Smooth muscle cell (in vitro differentiated cells): ENCODE data around the gene CH25H. TPM values are rescaled to one million over a fixed set of nuclear protein-coding genes. Genes with fewer than 3 reads are reported as not detected.
"Not testable (repeated sequence)": the region's sequence is repeated elsewhere in the genome, so short reads cannot be mapped to it uniquely, and the experiment has no call there.

Source experiments
- DNase-seq: peaks from one replicate; lab custom pipeline; 2025; ENCODE audit not compliant: unreplicated experiment; lab: John Stamatoyannopoulos, UW
- H2AFZ ChIP-seq: fragments of 200-600 bp; sonication (generic); 2 replicates; pipeline ENCODE4 v1.6.0; 2016; ENCODE audit warnings: antibody characterized with exemption, low read depth, mild to moderate bottlenecking
- H3F3A ChIP-seq: fragments of 200-600 bp; sonication (generic); 2 replicates; pipeline ENCODE4 v1.6.0; 2017; ENCODE audit warnings: antibody characterized with exemption, low read depth
- H3K27ac ChIP-seq: fragments of 200-600 bp; sonication (generic); 2 replicates; pipeline ENCODE4 v1.5.1; 2016; ENCODE audit warnings: low read depth, mild to moderate bottlenecking
- H3K27me3 ChIP-seq: fragments of 200-600 bp; sonication (generic); 2 replicates; pipeline ENCODE4 v1.6.1; 2016; ENCODE audit warnings: low read depth, mild to moderate bottlenecking
- H3K36me3 ChIP-seq: fragments of 200-600 bp; sonication (generic); 2 replicates; pipeline ENCODE4 v1.5.1; 2016; ENCODE audit warnings: low read depth
- H3K4me1 ChIP-seq: fragments of 200-600 bp; sonication (generic); 2 replicates; pipeline ENCODE4 v1.5.1; 2016; ENCODE audit warnings: low read depth
- H3K4me2 ChIP-seq: fragments of 200-600 bp; sonication (generic); 2 replicates; pipeline ENCODE4 v1.6.0; 2016; ENCODE audit warnings: mild to moderate bottlenecking
- H3K4me3 ChIP-seq: fragments of 200-600 bp; sonication (generic); 2 replicates; pipeline ENCODE4 v1.5.1; 2016; ENCODE audit warnings: mild to moderate bottlenecking
- H3K79me2 ChIP-seq: fragments of 200-600 bp; sonication (generic); 2 replicates; pipeline ENCODE4 v1.6.0; 2016; ENCODE audit warnings: low read depth, mild to moderate bottlenecking
- H3K9ac ChIP-seq: fragments of 200-600 bp; sonication (generic); 2 replicates; pipeline ENCODE4 v1.6.0; 2016; ENCODE audit warnings: low read depth
- H3K9me3 ChIP-seq: fragments of 200-600 bp; sonication (generic); replicated peaks from 2 replicates; pipeline ENCODE4 v1.5.1; 2016; ENCODE audit warnings: low read depth
- H4K20me1 ChIP-seq: fragments of 200-600 bp; sonication (generic); 2 replicates; pipeline ENCODE4 v1.6.0; 2016; ENCODE audit warnings: low read depth
- CTCF ChIP-seq: fragments of 200-600 bp; sonication (generic); IDR thresholded peaks from 2 replicates; pipeline ENCODE4 v1.5.1; 2017; ENCODE audit warnings: borderline replicate concordance, mild to moderate bottlenecking, antibody characterized with exemption; ENCODE audit not compliant: insufficient read depth, poor library complexity, severe bottlenecking
- WGBS: methylation state at CpG from one replicate; pipeline ENCODE4 v1.1.7; 2016; ENCODE audit warnings: low lambda C conversion rate; 5-methylcytosine and 5-hydroxymethylcytosine counted together
- polyA plus RNA-seq: library from polyadenylated mRNA; unstranded; fragments of >200 nt; fragmentation: Nextera tagmentation; extraction: Ambion mirVana; gene quantifications from 2 replicates; pipeline ENCODE4 v1.2.1, GENCODE V29; 2016
- total RNA-seq: library from RNA; depleted of rRNA; stranded (reverse); fragments of >200 nt; gene quantifications from 2 replicates; pipeline ENCODE4 v1.2.3, GENCODE V29; 2014

CH25H gene
- total and polyA plus RNA-seq, 2 experiments from 2014 or later: not detected

DNA sequence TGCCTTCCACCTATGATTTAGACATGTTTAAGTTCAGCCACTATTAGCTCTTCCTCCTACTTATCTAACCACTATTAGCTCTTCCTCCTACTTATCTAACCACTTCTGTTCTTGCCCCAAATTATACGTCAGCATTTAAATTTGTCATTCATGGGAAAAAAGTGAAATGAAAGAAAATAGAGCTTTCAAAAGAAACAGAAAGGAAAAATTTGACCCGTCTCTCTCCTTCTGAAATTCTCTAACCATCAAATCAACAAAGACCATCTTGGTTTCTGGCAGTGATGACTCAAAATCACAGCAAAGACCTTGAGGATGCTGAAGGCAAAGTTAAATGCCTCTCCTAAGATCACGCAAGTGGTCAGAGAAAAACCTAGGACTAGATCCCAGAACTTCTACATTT lies 41.9 kb upstream of the CH25H start:
- TF ChIP-seq CTCF: no peak
- H3K36me3 ChIP-seq: no peaks in the 10 kb centered on the region
- 82% methylated on average over 3 of the region's 3 CpGs for WGBS
- no peak overlapping the region for H3K27ac ChIP-seq
- no peak for DNase-seq
- no peak overlapping the region for H2AFZ ChIP-seq
- no peaks in the 10 kb centered on the region for H3K9me3 ChIP-seq
- H4K20me1 ChIP-seq: no peaks in the 10 kb centered on the region
- no peaks in the 10 kb centered on the region for H3F3A ChIP-seq
- H3K79me2 ChIP-seq: no peaks in the 10 kb centered on the region
- no peak overlapping the region for H3K4me2 ChIP-seq
- H3K27me3 ChIP-seq: no peaks in the 10 kb centered on the region
- H3K4me3 ChIP-seq: no peak overlapping the region
- no peak overlapping the region for H3K9ac ChIP-seq
- H3K4me1 ChIP-seq: peaks cover 6% of the 10 kb centered on the region

DNA sequence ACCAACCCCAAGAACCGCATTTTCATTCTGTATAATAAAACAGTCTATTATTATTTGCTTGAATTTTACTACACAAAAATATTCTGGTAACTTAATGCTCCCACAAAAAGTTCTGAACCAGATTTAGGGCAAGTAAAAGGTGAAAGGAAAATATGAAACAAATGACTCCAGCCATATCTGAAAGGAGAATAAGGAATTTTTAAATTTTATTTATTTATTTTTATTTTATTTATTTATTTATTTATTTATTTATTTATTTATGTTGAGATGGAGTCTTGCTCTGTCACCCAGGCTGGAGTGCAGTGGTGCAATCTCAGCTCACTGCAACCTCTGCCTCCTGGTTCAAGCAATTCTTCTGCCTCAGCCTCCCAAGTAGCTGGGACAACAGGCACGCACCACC lies 40.5 kb upstream of the CH25H start:
- not testable (repeated sequence) for H3K4me3 ChIP-seq, H3K79me2 ChIP-seq, H3K27me3 ChIP-seq, H2AFZ ChIP-seq, H3K4me1 ChIP-seq, H3F3A ChIP-seq, H3K27ac ChIP-seq, H3K36me3 ChIP-seq, H4K20me1 ChIP-seq, H3K9ac ChIP-seq, DNase-seq, H3K9me3 ChIP-seq, H3K4me2 ChIP-seq
- 96% methylated on average over 2 of the region's 2 CpGs for WGBS

DNA sequence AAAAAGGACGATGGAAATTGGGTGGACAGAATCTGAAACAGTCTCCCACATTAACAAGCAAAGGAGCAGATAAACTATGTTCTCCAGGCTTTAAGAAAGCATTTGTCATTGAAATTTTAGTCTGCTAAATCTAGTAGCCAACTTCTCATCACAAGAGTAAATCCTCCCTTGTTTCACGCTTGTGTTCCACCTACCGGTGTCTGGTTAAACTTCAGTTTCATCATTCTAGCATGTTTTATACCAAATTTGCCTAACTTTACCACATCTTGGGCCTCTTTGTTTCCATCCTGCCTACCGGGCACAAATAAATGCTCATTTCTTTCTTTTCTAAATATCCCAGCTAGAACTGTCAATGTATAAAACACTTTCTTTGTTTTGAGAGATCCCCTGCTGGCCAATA lies 38.7 kb upstream of the CH25H start:
- Histone ChIP-seq H3K9ac (no peak overlapping the region), H3K36me3 (no peaks in the 10 kb centered on the region)

DNA sequence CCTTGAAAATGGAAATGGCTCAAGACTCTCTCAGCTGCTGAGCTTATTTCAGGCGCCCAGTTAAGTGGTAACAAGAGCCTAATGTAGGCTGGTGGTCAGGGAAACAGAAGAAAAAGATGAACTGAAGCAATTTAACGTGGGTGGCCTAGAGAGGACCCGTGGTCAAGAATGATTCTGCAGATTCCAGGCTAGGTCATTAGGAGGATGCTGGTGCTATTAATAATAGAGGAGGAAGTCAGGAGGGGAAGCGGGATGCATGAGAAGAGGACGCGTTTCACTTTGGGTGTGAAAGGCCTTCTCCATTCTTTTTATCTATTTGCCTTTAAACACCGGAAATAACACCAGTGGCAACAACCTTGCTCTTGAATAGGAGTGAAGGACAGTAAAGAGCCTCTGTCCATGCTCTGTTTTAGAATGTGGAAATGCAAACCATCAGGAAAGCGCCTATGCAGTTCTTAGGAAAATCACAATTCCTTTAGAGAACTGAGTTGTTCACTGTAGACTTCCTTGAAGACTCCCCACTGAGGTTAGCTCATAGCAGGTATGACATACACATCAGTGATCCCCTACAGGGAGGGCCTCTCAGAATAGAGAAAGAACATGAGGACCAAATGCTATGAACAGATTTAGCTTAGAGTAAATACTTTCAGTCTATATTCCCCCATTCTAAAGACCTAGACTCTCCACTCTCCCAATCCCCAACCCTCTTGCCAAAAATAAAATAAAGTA lies 35.9 kb upstream of the CH25H start:
- no peaks in the 10 kb centered on the region for H3K36me3 ChIP-seq
- H3K27me3 ChIP-seq: no peaks in the 10 kb centered on the region
- no peak overlapping the region for H2AFZ ChIP-seq
- no peaks in the 10 kb centered on the region for H3F3A ChIP-seq
- no peak for TF ChIP-seq CTCF
- no peak for DNase-seq
- H3K9me3 ChIP-seq: no peaks in the 10 kb centered on the region
- H3K4me1 ChIP-seq: peaks cover 14% of the 10 kb centered on the region
- no peak overlapping the region for H3K27ac ChIP-seq
- H3K9ac ChIP-seq: no peak overlapping the region
- H4K20me1 ChIP-seq: no peaks in the 10 kb centered on the region
- H3K79me2 ChIP-seq: no peaks in the 10 kb centered on the region
- WGBS: 78% methylated on average over 8 of the region's 8 CpGs
- H3K4me3 ChIP-seq: no peak overlapping the region
- H3K4me2 ChIP-seq: no peak overlapping the region

More for the DNA sequence above, 38.7 kb upstream of the CH25H start:
- H4K20me1 ChIP-seq: no peaks in the 10 kb centered on the region
- H3F3A ChIP-seq: no peaks in the 10 kb centered on the region
- no peaks in the 10 kb centered on the region for H3K9me3 ChIP-seq
- H2AFZ ChIP-seq: no peak overlapping the region
- peaks cover 15% of the 10 kb centered on the region for H3K4me1 ChIP-seq
- H3K27me3 ChIP-seq: no peaks in the 10 kb centered on the region
- no peak overlapping the region for H3K4me3 ChIP-seq
- H3K4me2 ChIP-seq: no peak overlapping the region
- WGBS: 89% methylated on average over 4 of the region's 4 CpGs
- DNase-seq: no peak
- H3K27ac ChIP-seq: no peak overlapping the region
- TF ChIP-seq CTCF: no peak
- H3K79me2 ChIP-seq: no peaks in the 10 kb centered on the region
